HEK293T (cell line): Measurements from ENCODE around the gene SCTR.

Experiments used
- CTCF ChIA-PET: fragments of 350-600 bp; formaldehyde crosslinking; extraction: SDS; loops from one replicate; lab custom pipeline; 2021; ENCODE audit warnings: antibody characterized with exemption, inconsistent platforms; lab: Yijun Ruan, JAX
- POLR2A ChIA-PET: fragments of 350-600 bp; formaldehyde crosslinking; extraction: SDS; loops from one replicate; lab custom pipeline; 2020; ENCODE audit warnings: antibody characterized with exemption, inconsistent platforms; lab: Yijun Ruan, JAX
- DNase-seq: peaks from one replicate; pipeline ENCODE4 v3.0.0; 2012; ENCODE audit warnings: mixed read lengths; ENCODE audit errors: extremely low spot score
- ARNT ChIP-seq: fragments of 450-650 bp; IDR thresholded peaks from 2 replicates; pipeline ENCODE4 v1.6.1; 2017; ENCODE audit warnings: mild to moderate bottlenecking
- BHLHE40 ChIP-seq: fragments of 450-650 bp; IDR thresholded peaks from 2 replicates; pipeline ENCODE4 v1.6.1; 2016; ENCODE audit warnings: mild to moderate bottlenecking, moderate library complexity, borderline replicate concordance
- CTBP1 ChIP-seq: fragments of 450-650 bp; IDR thresholded peaks from 2 replicates; pipeline ENCODE4 v1.6.1; 2016; ENCODE audit warnings: borderline replicate concordance
- ELF4 ChIP-seq: fragments of 450-650 bp; IDR thresholded peaks from 2 replicates; pipeline ENCODE4 v1.6.1; 2017; ENCODE audit warnings: antibody characterized with exemption
- FOXA1 ChIP-seq: fragments of 450-650 bp; IDR thresholded peaks from 2 replicates; pipeline ENCODE4 v1.6.1; 2016; ENCODE audit warnings: mild to moderate bottlenecking
- FOXK2 ChIP-seq: fragments of 450-650 bp; IDR thresholded peaks from 2 replicates; pipeline ENCODE4 v1.6.1; 2016; ENCODE audit warnings: mild to moderate bottlenecking
- FOXM1 ChIP-seq: fragments of 450-650 bp; IDR thresholded peaks from 2 replicates; pipeline ENCODE4 v1.6.1; 2017; ENCODE audit warnings: mild to moderate bottlenecking, borderline replicate concordance
- HDGF ChIP-seq: fragments of 450-650 bp; IDR thresholded peaks from 2 replicates; pipeline ENCODE4 v1.6.1; 2017; ENCODE audit warnings: antibody characterized with exemption, borderline replicate concordance
- L3MBTL2 ChIP-seq: fragments of 450-650 bp; conservative IDR thresholded peaks from 2 replicates; pipeline ENCODE4 v1.6.1; 2016; ENCODE audit warnings: mild to moderate bottlenecking
- LEF1 ChIP-seq: fragments of 450-650 bp; IDR thresholded peaks from 2 replicates; pipeline ENCODE4 v1.6.1; 2017; ENCODE audit warnings: mild to moderate bottlenecking, borderline replicate concordance
- NFRKB ChIP-seq: fragments of 450-650 bp; IDR thresholded peaks from 2 replicates; pipeline ENCODE4 v1.6.1; 2016; ENCODE audit warnings: mild to moderate bottlenecking, moderate library complexity
- PKNOX1 ChIP-seq: fragments of 450-650 bp; IDR thresholded peaks from 2 replicates; pipeline ENCODE4 v1.6.1; 2016
- SP1 ChIP-seq: fragments of 450-650 bp; IDR thresholded peaks from 2 replicates; pipeline ENCODE4 v1.6.1; 2017
- SUZ12 ChIP-seq: fragments of 450-650 bp; IDR thresholded peaks from 2 replicates; pipeline ENCODE4 v1.6.1; 2016; ENCODE audit warnings: mild to moderate bottlenecking
- TARDBP ChIP-seq: fragments of 450-650 bp; IDR thresholded peaks from 2 replicates; pipeline ENCODE4 v1.6.1; 2016
- ZNF384 ChIP-seq: fragments of 450-650 bp; IDR thresholded peaks from 2 replicates; pipeline ENCODE4 v1.6.1; 2016

SCTR gene

GRCh38 chr2:119453972-119454593 lies 70.2 kb downstream of the SCTR start:
- POLR2A ChIA-PET = no interaction called here
- CTCF ChIA-PET = no interaction called here
- TF ChIP-seq FOXA1 (no peak), SP1 (no peak), ARNT (no peak), ZNF384 (no peak), PKNOX1 (no peak), FOXK2 (no peak), HDGF (no peak), L3MBTL2 (no peak), BHLHE40 (no peak), NFRKB (no peak), LEF1 (no peak), FOXM1 (no peak), TARDBP (no peak), SUZ12 (no peak)

GRCh38 chr2:119451336-119452050 lies 72.8 kb downstream of the SCTR start:
- TF ChIP-seq TARDBP (no peak), ZNF384 (no peak), ARNT (no peak), SUZ12 (no peak), L3MBTL2 (no peak), FOXM1 (no peak), FOXA1 (no peak), CTBP1 (no peak), BHLHE40 (no peak), PKNOX1 (no peak)
- CTCF ChIA-PET = interaction anchor here (0.6 to 2.7 kb wide), 3 partner anchors 20 to 25 kb away, joined by 3 to 8 read pairs (median 3); no protein-coding TSS in a partner anchor
- POLR2A ChIA-PET = no interaction called here
- DNase-seq = no peak

More at GRCh38 chr2:119453972-119454593, 70.2 kb downstream of the SCTR start:
- no peak for DNase-seq

- TF ChIP-seq HDGF = no peak
- TF ChIP-seq TARDBP = no peak
- no peak for TF ChIP-seq SP1
- TF ChIP-seq BHLHE40 = no peak
- TF ChIP-seq PKNOX1 = no peak
- no peak for TF ChIP-seq L3MBTL2
- no peak for TF ChIP-seq SUZ12
- TF ChIP-seq CTBP1 = no peak
- TF ChIP-seq ARNT = no peak
- no peak for TF ChIP-seq ZNF384
- TF ChIP-seq LEF1 = no peak
- no peak for TF ChIP-seq NFRKB
- no peak for TF ChIP-seq FOXA1
- no peak for TF ChIP-seq FOXK2
- TF ChIP-seq ELF4 = no peak
- POLR2A ChIA-PET = no interaction called here
- CTCF ChIA-PET = no interaction called here
- DNase-seq = no peak
These were observed 74.8 kb downstream of the SCTR start for GRCh38 chr2:119449521-119449920.

- TF ChIP-seq FOXM1 (no peak), SUZ12 (no peak), FOXA1 (no peak), HDGF (no peak), LEF1 (no peak), ELF4 (no peak), TARDBP (no peak), FOXK2 (no peak), ZNF384 (no peak), BHLHE40 (no peak)
- DNase-seq = no peak
- CTCF ChIA-PET = interaction anchor here (0.7 kb wide), 1 partner anchor 99 kb away, joined by 5 read pairs; no protein-coding TSS in a partner anchor
- POLR2A ChIA-PET = no interaction called here
These were observed 75.7 kb downstream of the SCTR start for GRCh38 chr2:119448427-119449141.

- DNase-seq = no peak
- POLR2A ChIA-PET = no interaction called here
- no peak for TF ChIP-seq SUZ12
- CTCF ChIA-PET = no interaction called here
These were observed 78.2 kb downstream of the SCTR start for GRCh38 chr2:119446037-119446436.

- POLR2A ChIA-PET = no interaction called here
- CTCF ChIA-PET = no interaction called here
- DNase-seq = no peak
- TF ChIP-seq L3MBTL2 (no peak), BHLHE40 (no peak), FOXA1 (no peak), FOXM1 (no peak), PKNOX1 (no peak), ELF4 (no peak), ARNT (no peak), HDGF (no peak), ZNF384 (no peak), CTBP1 (no peak), FOXK2 (no peak), SUZ12 (no peak), TARDBP (no peak), LEF1 (no peak), SP1 (no peak)
These were observed 81.4 kb downstream of the SCTR start for GRCh38 chr2:119442850-119443249.
